ENCODE data around the gene MT1HL1. TPM values are rescaled to one million over a fixed set of nuclear protein-coding genes. Genes with fewer than 3 reads are reported as not detected.

The MT1HL1 gene
- total RNA-seq, 1 donor: not detected

DNA sequence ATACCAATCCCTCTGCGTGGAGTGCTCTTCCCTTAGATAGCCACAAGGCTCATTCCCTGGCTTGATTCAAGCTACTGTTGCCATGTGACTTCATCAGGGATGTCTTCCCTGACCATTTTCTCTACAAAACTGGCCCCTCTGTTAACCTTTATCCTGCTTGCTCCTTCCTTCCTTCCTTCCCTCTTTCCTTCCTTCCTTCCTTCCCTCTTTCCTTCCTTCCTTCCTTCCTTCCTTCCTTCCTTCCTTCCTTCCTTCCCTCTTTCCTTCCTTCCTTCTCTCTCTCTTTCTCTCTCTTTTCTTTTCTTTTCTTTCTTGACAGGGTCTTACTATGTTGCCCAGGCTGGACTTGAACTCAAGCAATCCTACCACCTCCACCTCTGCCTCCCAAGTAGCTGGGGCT lies 31.5 kb upstream of the MT1HL1 start:
- no peak for DNase-seq (ENCODE audit: low read depth)
- H3K4me3 ChIP-seq (ENCODE audit: low read depth, low read length): no peak overlapping the region
- TF ChIP-seq CTCF (IDR thresholded peaks at IDR 0.05; ENCODE audit: insufficient read depth, low read length): no peak

- no peak for DNase-seq (ENCODE audit: low read depth)
- H3K4me3 ChIP-seq (ENCODE audit: low read depth, low read length): no peak overlapping the region
- TF ChIP-seq CTCF (IDR thresholded peaks at IDR 0.05; ENCODE audit: insufficient read depth, low read length): no peak
Observed at GRCh38 chr1:237033804-237034203, 29.6 kb upstream of the MT1HL1 start.

DNA sequence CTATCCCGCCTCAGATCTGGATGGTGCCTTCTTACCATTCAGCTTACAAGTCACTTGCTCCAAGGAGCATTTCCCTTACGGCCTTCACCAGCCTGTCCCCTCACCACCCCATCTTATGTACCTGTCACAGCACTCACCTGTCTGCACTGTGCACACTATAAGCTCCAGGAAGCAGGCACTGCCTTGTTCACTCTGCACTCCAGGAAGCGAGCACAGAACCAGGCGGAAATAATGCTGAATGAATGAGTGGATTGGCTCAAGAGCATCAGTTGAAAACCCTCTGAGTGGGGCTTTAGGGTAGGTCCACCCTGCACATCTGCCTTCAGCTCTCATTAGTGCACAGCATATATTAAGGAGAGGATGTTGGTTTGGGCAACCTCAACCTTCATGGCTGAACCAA lies 28.8 kb upstream of the MT1HL1 start:
- no peak overlapping the region for H3K4me3 ChIP-seq (ENCODE audit: low read depth, low read length)
- TF ChIP-seq CTCF (IDR thresholded peaks at IDR 0.05; ENCODE audit: insufficient read depth, low read length): no peak
- DNase-seq (ENCODE audit: low read depth): no peak

- no peak for DNase-seq (ENCODE audit: low read depth)
- no peak for TF ChIP-seq CTCF (IDR thresholded peaks at IDR 0.05; ENCODE audit: insufficient read depth, low read length)
- no peak overlapping the region for H3K4me3 ChIP-seq (ENCODE audit: low read depth, low read length)
Observed at GRCh38 chr1:237032029-237032428, 27.8 kb upstream of the MT1HL1 start.

GRCh38 chr1:237031480-237031879 lies 27.2 kb upstream of the MT1HL1 start:
- no peak for DNase-seq (ENCODE audit: low read depth)
- TF ChIP-seq CTCF (IDR thresholded peaks at IDR 0.05; ENCODE audit: insufficient read depth, low read length): no peak
- no peak overlapping the region for H3K4me3 ChIP-seq (ENCODE audit: low read depth, low read length)

- DNase-seq (ENCODE audit: low read depth): no peak
- no peak overlapping the region for H3K4me3 ChIP-seq (ENCODE audit: low read depth, low read length)
- no peak for TF ChIP-seq CTCF (IDR thresholded peaks at IDR 0.05; ENCODE audit: insufficient read depth, low read length)
Observed at GRCh38 chr1:237029850-237030535, 25.8 kb upstream of the MT1HL1 start.

DNA sequence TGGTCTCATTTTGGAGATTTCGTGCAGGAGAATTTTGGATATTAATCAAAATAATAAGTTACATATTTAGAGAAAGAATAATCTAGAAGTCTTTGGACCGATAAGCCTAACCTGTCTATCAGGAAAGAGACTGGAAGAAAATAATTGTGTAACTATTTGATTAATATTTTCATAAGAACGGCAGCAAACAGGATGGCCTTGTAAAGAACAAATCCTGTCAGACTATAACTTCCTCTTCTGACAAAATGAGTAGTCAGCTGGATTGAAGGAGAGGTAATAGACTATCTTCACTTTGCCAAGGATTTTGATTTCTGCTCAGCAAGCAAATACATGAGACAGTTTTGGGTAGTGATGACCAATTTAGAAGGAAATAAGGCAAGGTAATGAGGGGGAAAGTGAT lies 25.0 kb upstream of the MT1HL1 start:
- no peak for TF ChIP-seq CTCF (IDR thresholded peaks at IDR 0.05; ENCODE audit: insufficient read depth, low read length)
- H3K4me3 ChIP-seq (ENCODE audit: low read depth, low read length): no peak overlapping the region
- no peak for DNase-seq (ENCODE audit: low read depth)
